NCI-H2171 (cell line): ENCODE results near the gene EIF2S3B.
"Not testable (repeated sequence)": the region's sequence is repeated elsewhere in the genome, so short reads cannot be mapped to it uniquely, and the experiment has no call there.

Experiments used
- DNase-seq: peaks from one replicate; lab custom pipeline; 2025; lab: John Stamatoyannopoulos, UW

Gene EIF2S3B

GRCh38 chr12:10505620-10506019, at the start of gene EIF2S3B:
EIF2S3B (plus strand) TSS chr12:10505890; CDS start chr12:10505903, 13 bp downstream.
- no peak for DNase-seq

DNA sequence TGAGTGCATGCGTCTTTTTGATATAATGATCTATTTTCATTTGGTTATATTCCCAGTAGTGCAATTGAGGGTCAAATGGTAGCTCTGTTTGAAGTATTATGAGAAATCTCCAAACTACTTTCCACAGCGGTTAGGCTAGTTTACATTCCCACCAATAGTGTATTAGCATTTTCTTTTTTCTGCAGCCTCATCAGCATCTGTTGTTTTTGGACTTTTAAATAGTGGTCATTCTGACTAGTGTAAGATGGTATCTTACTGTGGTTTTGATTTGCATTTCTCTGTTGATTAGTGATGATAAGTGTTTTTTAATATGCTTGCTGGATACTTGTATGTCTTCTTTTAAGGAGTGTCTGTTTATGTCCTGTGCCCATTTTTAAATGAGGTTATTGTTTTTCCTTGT, 48.8 kb upstream of the EIF2S3B start:
- no peak for DNase-seq

- DNase-seq: no peak
Observed at GRCh38 chr12:10457760-10458159, 47.9 kb upstream of the EIF2S3B start.

DNA sequence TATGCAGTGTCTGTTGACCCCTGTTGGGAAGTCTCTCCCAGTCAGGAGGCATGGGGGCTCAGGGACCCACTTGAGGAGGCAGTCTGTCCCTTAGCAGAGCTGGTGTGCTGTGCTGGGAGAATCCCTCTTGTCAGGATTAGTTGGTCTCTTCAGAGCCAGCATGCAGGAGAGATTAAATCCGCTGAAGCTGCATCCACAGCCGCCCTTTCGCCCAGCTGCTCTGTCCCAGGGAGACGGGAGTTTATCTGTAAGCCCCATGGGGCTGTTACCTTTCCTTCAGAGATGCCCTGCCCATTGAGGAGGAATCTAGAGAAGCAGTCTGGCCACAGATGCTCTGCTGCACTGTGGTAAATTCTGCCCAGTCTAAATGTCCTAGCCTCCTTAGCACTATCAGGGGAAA, 39.4 kb upstream of the EIF2S3B start:
- no peak for DNase-seq

DNA sequence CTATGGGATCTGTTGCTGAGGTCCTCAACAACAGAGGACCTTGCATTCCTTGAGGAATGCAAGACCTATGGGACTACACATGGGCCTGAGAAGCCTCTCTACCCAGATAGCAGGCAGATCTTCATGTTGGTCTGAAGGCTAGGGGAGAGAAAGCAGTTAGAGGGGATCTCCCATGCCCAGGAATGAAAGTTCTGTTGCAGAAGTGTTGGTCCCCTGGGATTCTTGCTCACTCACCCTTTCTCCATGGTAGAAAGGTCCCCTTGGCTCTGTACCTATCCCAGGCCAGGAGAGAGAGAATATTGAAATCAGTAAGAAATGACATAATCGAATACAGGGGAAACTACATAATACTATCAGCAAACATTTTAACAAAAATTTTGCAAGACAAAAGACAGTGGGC, 36.0 kb upstream of the EIF2S3B start:
- DNase-seq: no peak

GRCh38 chr12:10472808-10473207, 32.9 kb upstream of the EIF2S3B start:
- DNase-seq: not testable (repeated sequence)

GRCh38 chr12:10481901-10482300, 23.8 kb upstream of the EIF2S3B start:
- not testable (repeated sequence) for DNase-seq

- not testable (repeated sequence) for DNase-seq
Observed at GRCh38 chr12:10487328-10487727, 18.4 kb upstream of the EIF2S3B start.

GRCh38 chr12:10491766-10492165, 13.9 kb upstream of the EIF2S3B start:
- no peak for DNase-seq

- no peak for DNase-seq
Observed at GRCh38 chr12:10497602-10498001, 8.1 kb upstream of the EIF2S3B start.

- DNase-seq: no peak
Observed at GRCh38 chr12:10498042-10498441, 7.6 kb upstream of the EIF2S3B start.

- DNase-seq: no peak
Observed at GRCh38 chr12:10501030-10501429, 4.7 kb upstream of the EIF2S3B start.

DNA sequence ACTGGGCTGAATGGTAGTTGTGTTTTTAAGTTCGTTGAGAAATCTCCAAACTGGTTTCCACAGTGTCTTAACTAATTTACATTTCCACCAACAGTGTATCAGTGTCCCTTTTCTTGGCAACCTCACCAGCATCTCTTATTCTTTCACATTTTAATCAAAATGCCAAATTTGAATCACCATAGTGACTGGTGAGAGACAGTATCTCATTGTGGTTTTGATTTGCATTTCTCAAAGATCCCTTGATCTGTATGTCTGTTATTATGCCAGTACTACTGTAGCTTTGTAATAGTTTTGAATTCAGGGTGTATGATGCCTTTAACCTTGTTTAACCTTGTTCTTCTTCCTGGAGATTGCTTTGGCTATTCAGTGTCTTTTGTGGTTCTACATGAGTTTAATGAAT, 2.2 kb upstream of the EIF2S3B start:
- DNase-seq: no peak

DNA sequence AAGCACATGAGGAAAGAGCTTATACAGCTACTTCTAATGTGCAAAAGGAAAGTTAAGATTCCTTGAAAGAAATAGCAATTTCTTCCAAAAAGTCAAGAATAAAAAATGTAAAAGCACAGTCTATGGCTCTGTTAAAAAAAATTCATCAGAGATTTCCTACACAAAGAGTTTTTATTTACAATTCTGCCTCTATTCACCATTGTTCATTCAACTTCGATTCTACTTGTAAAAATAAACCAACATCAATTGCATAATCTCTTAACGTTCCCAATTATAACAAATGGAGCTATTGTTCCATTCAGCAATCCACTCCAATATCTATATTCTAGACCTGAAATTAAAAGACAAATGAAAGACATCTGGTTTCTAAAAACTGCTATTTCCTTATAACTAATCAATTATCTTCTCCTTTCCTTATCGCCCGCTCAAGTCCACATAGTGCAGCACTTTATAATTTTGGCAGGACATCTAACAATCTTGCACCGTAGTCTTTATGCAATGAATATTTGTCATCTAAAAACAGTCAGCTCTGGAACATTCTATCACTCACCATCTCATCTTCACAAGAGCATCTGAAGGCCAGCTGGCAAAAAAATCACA, 6.2 kb downstream of the EIF2S3B start:
- no peak for DNase-seq

DNA sequence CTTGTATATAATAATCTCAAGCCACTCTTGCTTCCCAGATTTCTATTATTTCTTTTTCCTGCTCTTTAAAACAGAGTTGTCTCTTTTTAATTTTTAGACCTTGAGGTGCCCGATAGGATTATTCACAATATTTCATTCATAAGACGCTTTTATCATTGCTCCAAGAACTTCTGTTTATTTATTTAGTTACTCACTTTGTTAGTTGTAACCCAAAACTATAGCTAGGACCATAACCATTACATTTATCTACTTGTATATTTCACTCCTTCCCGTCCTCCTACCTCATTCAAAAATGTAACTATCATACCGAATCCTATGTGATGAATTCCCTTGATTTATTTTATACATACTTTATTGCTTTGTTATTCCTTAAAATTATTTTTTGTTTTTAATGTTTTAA, 7.1 kb downstream of the EIF2S3B start:
- no peak for DNase-seq

GRCh38 chr12:10521555-10521954, 15.9 kb downstream of the EIF2S3B start:
- DNase-seq: no peak

DNA sequence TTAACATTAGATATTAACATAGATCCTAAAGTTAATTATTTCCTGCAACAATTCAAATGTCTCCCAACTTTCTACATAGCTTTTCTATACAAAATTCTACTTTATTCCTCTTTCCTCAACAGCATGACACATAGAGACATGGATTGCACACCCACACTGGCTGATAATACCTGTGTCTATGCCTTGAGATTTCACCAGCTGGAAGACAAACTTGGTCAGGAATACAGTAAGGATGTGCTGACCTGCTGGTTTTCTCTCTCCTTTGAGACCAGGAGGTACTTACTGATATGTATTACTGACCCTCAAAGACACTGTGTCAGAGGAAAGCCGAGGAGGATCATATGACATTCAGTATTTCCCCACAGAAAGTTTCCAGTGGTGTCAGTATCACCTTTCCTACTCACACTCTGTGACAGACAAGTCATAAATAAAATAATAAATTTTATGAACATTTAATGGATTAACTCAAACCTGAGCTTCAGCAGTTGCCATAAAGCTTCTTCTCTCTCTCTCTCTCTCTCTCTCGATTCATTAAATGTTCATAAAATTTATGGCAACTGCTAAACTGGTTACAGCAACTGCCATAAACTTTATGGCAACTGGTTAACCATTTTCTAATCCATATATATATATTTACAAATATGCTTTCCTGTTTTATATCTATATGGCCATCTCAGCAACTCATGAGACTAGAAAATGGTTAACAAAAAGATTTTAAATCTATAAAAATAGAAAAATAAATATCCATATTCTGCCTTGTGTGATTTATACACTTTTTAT, 22.7 kb downstream of the EIF2S3B start:
- DNase-seq: no peak

GRCh38 chr12:10529603-10530002, 23.9 kb downstream of the EIF2S3B start:
- DNase-seq: no peak

- DNase-seq: no peak
Observed at GRCh38 chr12:10537721-10538120, 32.0 kb downstream of the EIF2S3B start.

- no peak for DNase-seq
Observed at GRCh38 chr12:10540776-10541205, 35.1 kb downstream of the EIF2S3B start.

DNA sequence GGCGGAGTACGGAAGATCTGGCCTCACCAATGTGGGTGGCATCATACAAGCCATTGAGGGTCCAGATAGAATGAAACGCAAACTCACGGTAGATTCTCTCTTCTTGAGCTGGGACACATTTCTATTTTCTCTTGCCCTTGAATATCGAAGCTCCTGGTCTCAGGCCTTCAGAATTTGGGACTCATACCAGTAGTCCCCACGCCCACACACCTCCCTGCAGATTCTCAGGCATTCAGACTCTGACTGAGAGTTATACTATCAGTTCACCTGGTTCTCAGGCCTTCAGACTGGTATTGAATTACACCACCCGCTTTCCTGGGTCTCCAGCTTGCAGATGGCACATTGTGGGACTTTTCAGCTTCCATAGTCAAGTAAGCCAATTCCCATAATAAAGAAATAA, 37.8 kb downstream of the EIF2S3B start:
- no peak for DNase-seq

DNA sequence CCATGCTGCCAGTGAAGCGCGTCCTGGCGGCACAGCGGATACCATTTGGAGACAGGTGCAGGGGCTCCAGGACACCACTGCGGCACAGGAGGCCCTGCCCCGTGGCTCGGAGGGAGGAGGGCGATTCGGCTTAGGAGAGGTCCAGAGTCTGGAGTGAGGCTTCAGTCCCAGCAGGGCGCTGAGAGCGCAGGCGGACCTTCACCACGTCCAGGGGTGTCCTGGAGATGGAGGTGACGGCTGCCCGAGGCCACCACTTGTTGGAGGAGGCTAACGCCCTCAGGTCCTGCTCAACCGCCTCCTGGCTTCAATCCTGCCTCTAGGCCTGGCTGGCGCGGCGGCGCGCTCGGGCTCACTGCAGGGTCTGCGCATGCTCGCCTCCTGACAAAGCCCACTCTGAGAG, 45.7 kb downstream of the EIF2S3B start:
- no peak for DNase-seq

- no peak for DNase-seq
Observed at GRCh38 chr12:10553148-10553547, 47.5 kb downstream of the EIF2S3B start.
